KBM-7 (cell line): ENCODE results near the gene RAB6B.
A peak's percentile ranks its signal among the peaks of the same experiment; 100 is the strongest.

Source experiments
- DNase-seq: peaks from one replicate; pipeline ENCODE4 v3.0.0-alpha.2; 2015
- in situ Hi-C: fragments of 300-500 bp; cut with MboI; formaldehyde crosslinking; loops from 2 replicates; pipeline ENCODE4 v1.14.3; 2020; ENCODE audit warnings: low sequenced_read_pairs, low pct_unique_long_range_greater_than_20kb, mixed read lengths

The RAB6B gene

DNA sequence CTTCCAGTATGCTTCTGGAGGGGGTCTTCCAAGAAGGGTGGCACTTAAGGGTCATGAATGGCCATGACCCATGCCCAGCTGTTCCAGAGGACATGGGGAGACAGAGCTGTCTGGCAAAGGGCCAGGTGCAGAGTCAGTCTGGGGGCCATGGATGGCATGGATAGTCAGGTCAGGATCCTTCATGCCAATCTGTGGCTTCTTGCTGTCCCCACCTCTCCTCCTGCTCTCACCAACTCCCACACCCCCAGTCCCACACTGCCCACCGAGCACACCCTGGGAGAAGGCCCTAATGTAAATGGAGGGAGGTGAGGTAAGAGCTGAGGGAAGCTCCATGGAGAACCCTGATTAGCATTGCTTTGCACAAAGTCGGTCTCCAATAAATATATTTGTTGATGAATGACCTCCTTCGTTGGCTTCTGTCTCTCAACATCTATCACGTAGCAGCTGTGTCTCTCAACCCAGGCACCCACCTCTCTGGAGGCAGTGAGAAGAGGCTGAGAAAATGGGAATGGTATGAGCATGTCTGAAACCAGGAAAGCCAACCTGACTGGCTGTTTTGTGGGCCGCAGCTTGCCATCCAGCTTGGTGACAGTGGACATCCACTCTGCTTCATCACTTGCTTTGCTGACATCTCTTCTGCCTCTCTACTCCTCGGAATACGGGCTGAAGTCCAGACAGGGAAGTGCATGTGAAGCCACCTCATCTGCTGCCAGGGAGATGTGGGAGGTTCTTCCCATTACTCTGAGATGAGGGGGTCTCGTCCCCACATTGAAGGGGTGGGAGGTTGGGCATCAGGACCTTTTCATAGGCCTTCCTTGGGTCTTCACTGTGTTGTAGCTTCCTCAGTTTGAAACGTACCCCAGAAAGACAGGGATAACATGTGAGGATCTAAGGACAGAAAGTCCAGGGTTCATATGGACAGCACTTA lies 37.7 kb upstream of the RAB6B start:
- no peak for DNase-seq
- in situ Hi-C loops, result loop anchor here (10.0 kb wide), 1 partner anchor 281 kb away; no protein-coding TSS in a partner anchor

DNA sequence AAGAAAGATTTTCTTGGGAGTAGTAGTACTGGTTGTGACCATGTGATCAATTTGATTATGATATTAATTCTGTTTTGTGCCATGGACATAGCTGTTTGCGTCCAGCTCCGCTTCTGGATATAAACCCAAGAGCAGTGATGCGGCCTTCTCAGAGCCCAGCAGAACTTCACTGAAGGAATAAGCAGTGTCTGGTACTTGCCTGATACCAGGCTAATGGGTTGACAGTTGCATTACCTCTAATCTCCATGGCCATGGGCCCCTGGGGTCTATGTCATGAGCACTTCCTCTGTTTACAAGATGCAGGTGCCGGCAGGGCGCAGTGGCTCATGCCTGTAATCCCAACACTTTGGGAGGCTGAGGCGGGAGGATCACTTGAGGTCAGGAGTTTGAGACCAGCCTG lies 36.3 kb upstream of the RAB6B start:
- in situ Hi-C loops, result loop anchor here (10.0 kb wide), 1 partner anchor 283 kb away; no protein-coding TSS in a partner anchor

DNA sequence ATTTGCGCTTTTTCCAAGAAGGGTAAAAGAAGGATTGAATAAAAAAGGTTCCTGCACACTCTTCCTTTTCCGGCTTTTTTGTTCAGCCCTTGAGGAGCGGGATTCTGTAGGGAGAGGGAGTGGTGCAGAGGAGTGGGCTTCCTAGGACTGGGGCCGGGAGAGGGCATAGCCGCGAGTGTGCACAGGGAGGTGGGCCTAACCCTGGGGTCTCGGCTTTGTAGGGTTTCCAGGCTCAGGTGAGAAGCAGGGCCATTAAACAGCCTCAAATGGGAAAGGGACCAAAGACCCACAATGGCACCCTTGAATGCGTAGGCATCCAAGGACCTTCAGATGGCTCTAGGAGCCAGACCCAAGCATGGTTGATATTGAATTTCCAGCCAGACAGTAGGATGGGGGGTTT lies 35.4 kb upstream of the RAB6B start:
- in situ Hi-C loops, result loop anchor here (10.0 kb wide), 1 partner anchor 284 kb away; no protein-coding TSS in a partner anchor
- DNase-seq, result no peak

More for the DNA sequence above, 36.3 kb upstream of the RAB6B start:
- no peak for DNase-seq

DNA sequence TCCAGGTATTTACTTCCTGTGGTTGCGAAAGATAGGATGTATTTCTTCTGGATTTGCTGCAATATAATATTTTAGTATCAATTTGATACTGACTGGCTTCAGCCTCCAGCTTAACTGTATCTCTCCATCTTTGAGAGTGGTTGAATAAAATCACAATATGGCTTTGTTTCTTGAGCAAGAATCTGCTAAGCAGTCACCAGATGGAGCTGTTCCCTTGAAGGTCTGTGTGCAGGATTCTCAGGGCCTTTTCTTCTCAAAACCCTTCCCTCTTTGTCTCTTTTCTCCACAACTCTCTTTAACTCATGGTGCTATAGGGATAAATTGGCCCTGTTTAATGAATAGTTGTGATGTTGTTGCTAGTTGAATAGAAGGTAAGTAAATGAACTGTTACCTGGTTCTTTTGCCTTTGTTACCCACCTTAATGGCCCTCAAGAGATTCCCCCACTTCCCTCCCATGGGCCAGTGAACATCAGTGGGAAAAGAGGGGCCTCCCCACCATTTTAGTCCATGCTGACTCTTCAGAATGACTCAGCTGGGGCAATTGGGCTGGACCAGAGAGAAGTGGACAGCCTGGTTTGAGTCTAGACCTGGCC lies 34.8 kb upstream of the RAB6B start:
- DNase-seq, result peak; percentile 69
- in situ Hi-C loops, result loop anchor here (10.0 kb wide), 1 partner anchor 284 kb away; no protein-coding TSS in a partner anchor

- in situ Hi-C loops, result no loop called here
- DNase-seq, result no peak
Observed at GRCh38 chr3:133928903-133929607, 33.4 kb upstream of the RAB6B start.

- no peak for DNase-seq
- in situ Hi-C loops, result no loop called here
Observed at GRCh38 chr3:133928136-133928893, 32.6 kb upstream of the RAB6B start.

- DNase-seq, result peak; percentile 57
- in situ Hi-C loops, result no loop called here
Observed at GRCh38 chr3:133927540-133928066, 31.9 kb upstream of the RAB6B start.

DNA sequence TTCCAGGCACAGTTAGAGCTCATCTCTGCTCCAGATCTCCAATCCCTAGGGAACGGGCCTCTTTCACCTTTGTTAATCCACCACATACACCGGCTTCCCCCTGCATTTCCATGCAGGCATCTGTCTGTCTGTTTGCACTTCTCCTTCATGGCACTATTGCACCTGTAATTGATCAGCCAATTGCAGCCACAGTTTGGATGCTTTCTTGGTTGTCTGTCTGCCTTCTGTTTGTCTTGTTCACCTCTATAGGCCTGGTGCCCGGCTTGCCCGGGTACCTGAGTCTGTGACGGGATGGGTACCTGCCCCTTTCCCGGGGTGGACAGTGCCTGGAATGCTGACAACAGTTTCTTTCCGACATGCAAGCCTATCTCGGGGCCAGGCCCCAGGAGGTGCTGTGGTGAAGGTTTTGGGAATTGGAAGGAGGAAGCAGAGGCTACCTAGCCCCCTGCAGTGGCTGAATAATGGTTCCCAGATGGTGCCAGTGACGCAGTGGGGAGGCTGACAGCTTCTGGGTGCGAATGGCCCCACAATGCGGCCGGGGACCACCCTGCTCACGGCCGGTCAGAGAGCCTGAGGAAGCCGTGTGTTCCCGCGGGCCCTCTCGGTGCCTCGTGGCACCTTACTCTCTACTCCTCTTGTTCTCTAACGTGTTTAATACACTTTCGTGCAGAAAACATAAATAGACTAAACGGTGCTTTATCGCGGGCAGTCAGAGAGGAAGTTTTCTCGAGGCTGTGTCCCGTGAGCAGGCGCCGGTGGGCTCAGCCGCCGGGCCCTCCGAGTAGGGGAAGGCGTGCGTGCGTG lies 31.3 kb upstream of the RAB6B start:
- in situ Hi-C loops, result no loop called here
- no peak for DNase-seq

GRCh38 chr3:133925960-133926735 lies 30.5 kb upstream of the RAB6B start:
- DNase-seq, result no peak
- in situ Hi-C loops, result no loop called here

DNA sequence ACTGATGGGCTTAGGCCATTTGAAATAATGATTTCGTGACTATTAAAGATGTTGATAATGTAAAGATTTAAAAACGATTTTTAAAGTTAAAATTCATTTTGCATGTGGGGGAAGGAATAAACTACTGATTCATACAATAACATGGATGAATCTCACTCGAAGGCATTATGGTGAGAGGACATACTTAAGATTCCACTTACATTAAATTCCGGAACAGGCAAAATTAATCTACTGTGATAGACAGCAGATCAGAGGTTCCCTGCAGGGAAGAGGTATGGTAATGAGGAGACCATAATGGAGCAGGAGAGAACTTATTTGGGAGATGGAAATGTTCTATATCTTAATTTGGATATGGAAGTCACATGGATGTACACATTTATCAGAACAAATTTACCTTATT lies 28.4 kb upstream of the RAB6B start:
- in situ Hi-C loops, result no loop called here
- no peak for DNase-seq

DNA sequence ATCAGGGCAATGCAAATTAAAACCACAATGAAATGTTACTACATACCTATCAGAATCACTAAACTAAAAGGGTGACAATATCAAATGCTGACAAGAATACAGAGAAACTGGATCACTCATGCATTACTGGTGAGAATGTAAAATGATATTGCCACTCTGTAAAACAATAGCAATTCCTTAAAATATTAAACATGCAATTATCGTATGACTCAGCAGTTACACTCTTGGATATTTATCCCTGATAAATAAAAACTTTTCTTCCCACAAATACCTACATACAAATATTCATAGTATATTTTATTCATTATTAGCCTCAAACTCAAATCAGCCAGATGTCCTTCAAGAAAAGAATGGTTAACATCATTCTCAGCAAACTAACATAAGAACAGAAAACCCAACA lies 25.9 kb upstream of the RAB6B start:
- in situ Hi-C loops, result no loop called here
- no peak for DNase-seq

DNA sequence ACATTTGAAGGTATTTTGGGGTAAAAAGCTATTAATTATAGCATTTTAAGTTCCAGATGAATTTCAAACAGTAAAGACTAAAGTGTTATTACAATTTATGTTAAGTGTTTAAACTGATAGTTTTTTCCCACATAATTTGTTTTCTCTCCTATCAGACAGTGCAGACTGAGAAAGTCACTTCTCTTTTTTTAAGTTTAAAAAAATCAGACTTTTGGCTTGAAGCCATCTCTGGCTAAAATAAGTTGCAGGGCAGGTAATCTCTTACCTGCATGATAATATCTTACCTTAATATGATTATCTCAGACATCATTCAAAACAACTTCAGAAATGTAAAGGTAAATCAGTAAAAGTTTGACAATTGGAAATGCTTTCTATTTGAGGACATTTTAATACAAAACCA lies 21.5 kb upstream of the RAB6B start:
- in situ Hi-C loops, result no loop called here
- DNase-seq, result no peak

DNA sequence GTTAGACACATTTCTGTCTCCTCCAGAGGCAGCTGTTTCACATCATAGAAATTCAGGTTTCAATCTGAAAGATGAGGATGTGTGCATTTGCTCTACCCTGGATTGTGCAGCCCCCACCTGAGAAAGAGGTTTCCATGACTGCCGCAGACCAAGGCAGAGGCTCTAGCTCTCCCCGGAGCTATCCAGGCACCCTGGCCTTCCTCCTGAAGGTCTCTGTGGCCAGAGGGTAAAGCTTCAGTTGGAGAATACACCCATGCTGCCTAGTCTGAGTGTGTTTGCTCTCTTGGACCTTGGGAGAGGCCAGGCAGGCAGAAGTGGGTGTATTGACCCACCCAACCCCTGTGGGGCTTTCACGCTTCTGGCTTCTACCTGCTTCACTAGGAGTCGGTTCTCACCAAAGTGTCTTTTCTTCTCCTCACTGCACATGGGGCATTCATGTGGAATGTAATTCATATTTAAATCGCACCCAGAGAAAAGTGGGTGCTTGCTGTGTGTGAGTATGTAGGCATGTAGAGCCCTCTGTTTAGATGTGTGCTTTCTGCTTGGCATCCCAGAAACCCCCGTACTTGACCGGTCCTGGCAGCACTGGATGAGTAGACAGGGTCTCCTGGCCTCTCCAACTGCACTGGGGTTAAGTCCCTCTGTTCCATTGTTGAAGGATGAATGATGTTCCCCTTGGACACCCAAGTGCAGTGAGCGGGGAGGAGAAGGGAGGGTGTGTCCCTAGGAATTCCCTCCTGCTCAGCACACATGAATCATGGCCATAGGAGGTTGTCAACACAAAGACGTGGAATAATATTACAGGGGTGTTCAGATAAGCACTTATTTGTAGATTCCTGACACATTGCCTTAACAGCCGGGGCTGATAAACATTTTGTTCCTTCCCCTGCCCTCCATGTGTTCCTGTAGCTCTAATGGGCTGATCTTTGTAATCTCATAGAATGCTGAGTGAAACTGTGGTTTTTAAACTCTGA lies 20.3 kb upstream of the RAB6B start:
- no peak for DNase-seq
- in situ Hi-C loops, result no loop called here

DNA sequence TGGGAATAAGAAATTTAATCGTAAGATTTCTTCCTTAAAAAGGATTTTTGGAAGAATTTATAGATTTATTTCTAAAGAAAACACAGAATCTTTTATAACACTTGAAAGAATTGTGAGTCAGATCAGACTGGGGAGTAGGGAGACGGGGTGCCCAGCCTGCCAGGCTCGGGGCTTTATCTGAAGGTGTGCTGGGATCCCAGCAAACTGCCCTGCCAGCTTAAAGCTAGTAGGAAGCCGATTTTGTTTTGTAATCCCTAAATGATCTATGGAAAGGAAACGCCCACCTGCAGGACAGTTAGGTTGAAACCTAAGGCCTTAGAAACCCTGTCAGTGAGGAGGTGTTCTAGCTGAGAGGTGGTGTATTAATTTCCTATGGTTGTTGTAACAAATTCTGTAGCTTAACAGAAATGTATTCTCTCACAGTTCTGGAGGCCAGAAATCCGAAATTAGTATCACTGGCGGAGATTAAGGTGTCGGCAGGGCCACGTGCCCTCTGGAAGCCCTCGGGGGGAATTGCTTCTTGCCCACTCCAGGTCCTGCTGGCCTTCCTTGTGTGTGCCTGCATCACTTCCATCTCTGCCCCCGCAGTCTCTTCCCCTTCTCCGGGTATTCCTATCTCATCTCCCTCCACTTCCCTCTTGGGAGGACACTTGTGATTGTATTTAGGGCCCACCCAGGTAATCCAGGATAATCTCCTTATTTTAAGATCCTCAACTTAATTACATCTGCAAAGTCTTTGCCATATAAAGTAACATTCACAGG lies 19.3 kb upstream of the RAB6B start:
- in situ Hi-C loops, result no loop called here
- DNase-seq, result no peak

- DNase-seq, result no peak
- in situ Hi-C loops, result no loop called here
Observed at GRCh38 chr3:133910422-133910821, 14.7 kb upstream of the RAB6B start.

DNA sequence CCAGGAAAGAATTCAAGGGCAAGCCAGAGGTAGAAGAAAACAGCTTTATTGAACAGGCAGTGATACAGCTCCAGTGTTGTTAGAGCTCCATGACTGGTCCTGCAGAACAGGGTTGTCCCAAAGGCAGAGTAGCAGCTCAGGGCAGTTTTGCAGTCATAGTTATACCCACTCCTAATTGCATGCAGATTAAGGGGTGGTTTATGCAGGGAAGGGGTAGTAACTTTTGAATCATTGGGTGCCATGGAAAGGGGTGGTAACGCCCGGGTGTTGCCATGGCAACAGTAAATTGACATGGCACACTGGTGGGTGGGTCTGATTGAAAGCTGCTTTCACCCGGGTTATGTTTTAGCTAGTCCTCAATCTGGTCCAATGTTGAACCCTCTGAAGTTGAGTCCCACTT lies 9.7 kb upstream of the RAB6B start:
- in situ Hi-C loops, result no loop called here
- DNase-seq, result no peak
